Left renal pelvis (tissue), 4 donors: ENCODE measurements around the gene ACADS. TPM values are rescaled to one million over a fixed set of nuclear protein-coding genes. Genes with fewer than 3 reads are reported as not detected.

Experiments
- DNase-seq, 4 donors: peaks; one replicate each; pipeline ENCODE4 v3.0.0-alpha.2; 2013; ENCODE audit warnings: low read depth in 4 of 4, low spot score in 3 of 4
- polyA plus RNA-seq, 4 donors: library from polyadenylated mRNA; unstranded; fragments of 120-200 nt; gene quantifications; one replicate each; pipeline ENCODE4 v1.2.1, GENCODE V29; 2013; ENCODE audit not compliant: insufficient read length in 4 of 4

The ACADS gene, protein sequence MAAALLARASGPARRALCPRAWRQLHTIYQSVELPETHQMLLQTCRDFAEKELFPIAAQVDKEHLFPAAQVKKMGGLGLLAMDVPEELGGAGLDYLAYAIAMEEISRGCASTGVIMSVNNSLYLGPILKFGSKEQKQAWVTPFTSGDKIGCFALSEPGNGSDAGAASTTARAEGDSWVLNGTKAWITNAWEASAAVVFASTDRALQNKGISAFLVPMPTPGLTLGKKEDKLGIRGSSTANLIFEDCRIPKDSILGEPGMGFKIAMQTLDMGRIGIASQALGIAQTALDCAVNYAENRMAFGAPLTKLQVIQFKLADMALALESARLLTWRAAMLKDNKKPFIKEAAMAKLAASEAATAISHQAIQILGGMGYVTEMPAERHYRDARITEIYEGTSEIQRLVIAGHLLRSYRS
- polyA plus RNA-seq = 10 to 100 TPM in 3 of 4 donors, 1 to 10 TPM in 1; 7.1 to 25.5 (median 15.8) TPM

DNA sequence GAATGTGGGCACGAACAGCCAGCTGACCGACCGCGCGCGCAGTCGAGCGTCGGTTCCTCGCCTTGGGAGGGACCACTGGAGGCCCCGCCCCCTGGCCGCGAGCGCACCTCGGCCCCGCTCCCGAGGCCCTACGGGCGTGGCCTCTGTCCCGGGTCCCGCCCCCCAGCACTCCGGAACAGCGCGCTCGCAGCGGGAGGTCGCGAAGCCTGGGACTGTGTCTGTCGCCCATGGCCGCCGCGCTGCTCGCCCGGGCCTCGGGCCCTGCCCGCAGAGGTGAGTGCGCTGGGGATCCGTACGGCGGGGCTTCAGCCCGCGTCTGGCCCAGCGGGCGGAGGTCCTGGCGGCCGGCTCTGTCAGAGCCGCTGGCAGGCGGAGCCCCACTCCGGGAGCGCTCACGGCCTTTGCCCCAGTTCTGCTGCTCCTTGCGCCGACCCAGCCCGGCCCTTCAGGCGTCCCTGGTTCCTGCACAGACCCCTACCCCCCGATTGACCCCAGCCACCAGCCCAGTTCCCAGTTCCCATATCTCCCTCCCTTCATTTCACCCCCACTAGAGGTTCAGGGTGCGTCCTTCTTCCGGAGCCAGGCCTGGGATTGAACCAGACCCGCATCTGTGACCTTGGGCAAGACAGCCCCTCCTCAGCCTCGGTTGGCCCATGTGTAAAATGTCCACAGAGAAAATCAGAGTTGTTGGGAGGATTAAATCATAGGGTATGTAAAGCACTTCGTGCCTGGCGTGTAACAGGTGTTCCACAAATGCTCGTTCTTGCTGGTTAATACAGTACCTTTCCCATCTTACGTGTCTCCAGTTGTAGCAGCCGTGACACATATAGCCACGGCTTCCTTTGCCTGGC lies at the start of gene ACADS:
Gene ACADS, plus strand, starts transcription at position 168 of the 851 bp plus-strand sequence. Its CDS starts 60 bp downstream, at position 228.
- peak; percentile 63 to 75 (median 68) for DNase-seq

DNA sequence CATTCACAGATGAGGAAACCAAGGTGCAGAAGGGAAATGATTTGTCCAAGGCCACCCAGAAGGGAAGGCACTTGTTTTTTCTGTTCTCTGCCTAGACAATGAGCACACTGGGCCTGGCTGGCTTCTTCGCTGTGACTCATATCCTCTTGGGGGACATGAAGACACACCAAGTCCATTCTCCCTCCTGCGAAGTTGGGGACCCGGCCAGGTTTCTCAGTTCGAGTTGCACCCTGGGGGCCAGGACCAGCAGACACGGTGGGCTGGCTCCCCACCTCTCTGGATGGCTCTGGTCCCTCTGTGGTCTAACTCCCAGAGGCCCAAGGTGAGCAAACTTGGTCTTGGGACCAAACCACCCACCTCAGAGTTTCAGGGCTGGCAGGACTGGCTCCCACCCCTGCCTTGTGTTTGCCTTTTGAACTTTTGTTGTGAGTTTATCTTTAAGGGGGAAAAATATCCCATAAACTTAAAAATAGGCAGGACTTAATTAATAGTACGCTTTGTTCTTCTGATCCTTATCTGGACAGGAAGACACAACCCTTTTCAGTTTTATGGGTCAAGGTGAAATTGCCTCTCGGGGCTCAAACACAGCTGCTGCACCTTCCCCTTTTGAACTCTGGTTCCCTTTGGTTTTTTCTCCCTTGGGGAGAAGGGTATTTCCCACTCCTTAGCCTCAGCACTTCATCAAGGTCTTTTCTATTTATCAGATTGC lies 47.7 kb upstream of the ACADS start:
- DNase-seq = no peak

- DNase-seq = no peak
These were observed 47.1 kb upstream of the ACADS start for GRCh38 chr12:120678572-120678971.

GRCh38 chr12:120680165-120680738 lies 45.4 kb upstream of the ACADS start:
- DNase-seq = no peak

GRCh38 chr12:120684523-120684932 lies 41.1 kb upstream of the ACADS start:
- no peak for DNase-seq

DNA sequence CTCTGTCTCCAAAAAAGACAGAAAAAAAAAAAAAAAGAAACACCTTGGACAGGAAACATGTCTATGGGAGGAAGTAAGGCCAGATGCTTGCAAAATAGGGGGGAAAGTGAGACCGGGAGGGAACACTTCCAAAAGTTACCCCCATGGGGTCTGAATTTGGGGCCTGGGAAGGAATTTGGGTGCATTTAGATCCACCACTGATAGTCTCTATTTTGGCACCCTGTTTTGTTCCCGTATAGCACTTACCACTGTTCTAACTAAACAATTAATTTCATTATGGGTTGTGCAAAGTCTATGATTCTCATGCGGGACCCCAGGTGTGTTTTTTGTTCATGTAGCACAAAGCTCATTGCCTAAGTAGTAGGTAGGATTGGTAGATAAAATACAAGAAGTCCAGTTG lies 40.1 kb upstream of the ACADS start:
- no peak for DNase-seq

DNA sequence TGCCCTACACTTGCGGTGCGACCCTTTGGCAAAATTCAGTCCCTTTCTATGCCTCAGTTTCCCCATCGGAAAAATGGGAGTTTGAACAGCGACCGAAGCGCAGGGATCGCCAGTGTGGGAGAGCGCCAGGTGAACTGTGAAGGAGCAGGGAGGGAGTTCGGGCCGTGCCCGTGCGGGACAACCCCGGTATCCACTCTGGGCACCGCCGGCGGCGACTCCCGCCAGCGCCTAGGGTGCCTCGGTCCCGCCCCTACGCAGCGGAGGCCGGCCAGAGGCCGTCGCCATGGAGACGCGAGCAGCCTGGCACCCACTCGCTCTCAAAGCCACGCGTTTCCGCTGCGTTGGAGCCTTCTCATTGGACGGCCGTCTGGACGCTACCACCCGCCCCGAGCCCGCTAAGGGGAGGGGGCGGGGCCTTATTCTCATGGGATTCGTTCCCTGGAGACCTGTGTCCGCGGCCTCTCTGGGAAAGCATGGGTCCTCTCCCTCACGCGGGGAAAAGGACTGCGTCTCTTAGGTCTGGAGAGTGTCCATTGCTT lies 39.4 kb upstream of the ACADS start:
- DNase-seq = peak; percentile 92 to 96 (median 94)

DNA sequence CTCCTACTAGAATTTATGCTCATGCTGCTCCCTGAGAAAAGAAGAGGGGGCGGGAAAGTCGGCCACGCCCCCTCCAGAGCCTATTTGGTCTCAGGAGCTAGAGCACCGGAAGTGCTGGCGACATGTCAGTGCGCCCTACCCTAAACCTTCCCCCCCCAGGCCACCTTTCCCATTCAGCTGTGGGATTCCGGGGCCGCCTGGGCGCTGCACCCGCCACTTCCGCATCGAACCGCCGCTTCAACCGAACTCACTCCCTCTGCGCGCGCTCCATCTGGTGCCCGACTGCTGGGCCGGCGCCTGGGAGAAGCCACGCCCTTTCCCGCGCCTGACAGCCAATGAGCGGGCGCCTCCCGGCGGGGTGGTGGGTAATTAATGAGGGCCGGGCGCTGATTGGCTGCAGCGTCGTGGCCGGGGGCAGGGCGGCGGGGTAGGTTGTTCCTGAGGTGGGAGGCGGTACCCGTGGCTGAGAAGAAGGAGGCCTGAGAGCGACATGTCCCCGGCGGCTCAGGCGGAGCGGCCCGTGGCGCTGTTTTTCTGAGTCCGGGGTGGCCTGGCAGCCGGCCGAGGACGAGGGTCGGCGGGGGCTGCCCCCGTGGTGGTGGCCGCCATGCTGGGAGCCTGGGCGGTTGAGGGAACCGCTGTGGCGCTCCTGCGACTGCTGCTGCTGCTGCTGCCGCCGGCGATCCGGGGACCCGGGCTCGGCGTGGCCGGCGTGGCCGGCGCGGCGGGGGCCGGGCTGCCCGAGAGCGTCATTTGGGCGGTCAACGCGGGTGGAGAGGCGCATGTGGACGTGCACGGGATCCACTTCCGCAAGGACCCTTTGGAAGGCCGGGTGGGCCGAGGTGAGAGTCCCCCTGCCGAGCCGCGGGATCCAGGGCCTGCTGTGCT lies 38.7 kb upstream of the ACADS start, which contains the start of gene MLEC:
Gene MLEC, plus strand, starts transcription at position 460 of the 888 bp plus-strand sequence. Its CDS starts 148 bp downstream, at position 608.
- peak; percentile 90 to 93 (median 92) for DNase-seq

DNA sequence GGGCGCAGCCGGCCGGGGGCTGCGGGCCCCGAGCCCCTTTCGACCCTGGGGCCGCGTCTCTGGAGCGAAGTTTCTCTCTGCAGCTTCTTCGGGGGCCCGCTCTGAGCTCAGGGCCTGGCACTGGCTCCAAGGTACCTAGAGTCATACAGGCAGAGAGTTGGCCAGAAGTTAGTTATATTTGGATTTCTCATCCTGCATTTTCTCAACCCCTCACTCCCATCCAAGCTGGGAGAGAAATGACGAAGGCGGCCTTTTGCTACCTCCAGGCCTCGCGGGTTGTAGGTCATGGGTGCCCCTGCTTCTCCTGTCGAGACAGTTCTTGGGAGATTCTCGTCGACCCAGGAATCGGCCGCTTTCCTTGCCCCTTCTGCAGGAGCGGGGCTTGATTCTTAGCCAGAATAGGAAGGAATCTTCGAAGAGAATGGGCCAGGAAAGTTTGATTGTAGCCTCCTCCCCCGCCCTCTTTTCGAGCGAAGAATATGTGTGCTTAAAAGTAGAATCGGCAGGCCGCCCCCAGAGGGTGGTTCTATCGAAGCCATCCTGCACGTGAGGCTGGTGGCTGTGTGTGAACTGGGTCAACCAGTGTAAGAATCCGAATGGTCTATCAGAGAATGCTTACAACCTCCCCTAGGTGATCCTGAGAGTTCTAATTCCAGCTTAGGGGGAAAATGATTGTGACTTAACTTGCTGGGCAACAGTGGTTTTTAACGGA lies 37.9 kb upstream of the ACADS start:
- DNase-seq = no peak

- DNase-seq = no peak
These were observed 37.0 kb upstream of the ACADS start for GRCh38 chr12:120688527-120689071.

DNA sequence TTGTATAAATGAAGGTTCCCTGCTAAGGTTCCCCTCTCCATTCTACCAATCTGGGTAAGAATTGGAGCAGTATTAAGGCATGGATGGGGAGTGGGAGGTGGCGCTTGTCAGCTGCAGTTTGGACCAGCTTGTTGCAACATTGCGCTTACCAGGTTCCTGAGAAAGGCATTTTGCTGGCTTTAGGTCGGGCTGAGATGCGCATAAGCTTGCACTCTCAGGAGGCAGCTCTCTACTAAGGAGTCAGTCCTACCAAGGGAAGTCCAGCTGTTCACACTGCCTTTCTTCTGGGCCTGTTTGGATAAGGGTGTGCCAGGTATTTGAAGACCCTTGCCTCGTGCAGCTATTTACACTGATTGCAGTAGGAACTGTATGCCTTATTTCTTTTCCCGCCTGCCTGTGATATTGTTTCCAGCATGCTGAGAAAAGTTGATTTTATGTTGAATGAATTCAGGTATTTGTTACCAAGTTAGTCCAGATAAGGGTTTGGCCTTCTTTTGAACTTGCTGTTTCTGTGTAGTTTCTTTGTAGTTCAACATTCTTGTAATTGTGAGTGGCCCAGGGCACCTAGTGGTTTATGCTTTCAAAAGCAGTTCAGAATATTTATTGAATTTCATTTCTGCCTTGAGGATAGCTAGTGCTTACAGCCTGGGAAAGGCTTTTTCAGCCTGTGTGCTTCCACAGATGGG lies 36.1 kb upstream of the ACADS start:
- DNase-seq = no peak

GRCh38 chr12:120690083-120690450 lies 35.6 kb upstream of the ACADS start:
- DNase-seq = no peak

- DNase-seq = no peak
These were observed 34.6 kb upstream of the ACADS start for GRCh38 chr12:120690978-120691377.

DNA sequence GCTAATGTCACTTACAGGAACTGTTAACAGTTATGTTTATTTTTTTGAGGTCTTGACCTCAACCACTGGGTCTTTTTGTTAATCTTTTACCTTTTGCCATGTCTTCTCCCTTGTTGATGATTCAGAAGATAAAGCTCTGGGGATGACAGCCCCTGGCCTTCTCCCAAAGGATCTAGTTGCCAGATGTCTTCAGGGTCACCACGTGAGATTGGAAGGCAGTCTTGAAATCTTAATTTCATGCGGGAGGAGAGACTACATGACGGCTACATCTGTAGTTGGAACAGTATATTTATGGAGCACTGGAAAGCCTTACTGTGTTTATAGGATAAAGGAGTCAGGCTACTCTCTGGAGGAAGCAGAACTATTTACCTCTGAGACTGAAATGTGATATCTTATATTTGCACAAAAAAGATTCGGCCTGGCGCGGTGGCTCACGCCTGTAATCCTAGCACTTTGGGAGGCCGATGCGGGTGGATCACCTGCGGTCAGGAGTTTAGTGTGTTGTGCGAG lies 33.0 kb upstream of the ACADS start:
- no peak for DNase-seq

DNA sequence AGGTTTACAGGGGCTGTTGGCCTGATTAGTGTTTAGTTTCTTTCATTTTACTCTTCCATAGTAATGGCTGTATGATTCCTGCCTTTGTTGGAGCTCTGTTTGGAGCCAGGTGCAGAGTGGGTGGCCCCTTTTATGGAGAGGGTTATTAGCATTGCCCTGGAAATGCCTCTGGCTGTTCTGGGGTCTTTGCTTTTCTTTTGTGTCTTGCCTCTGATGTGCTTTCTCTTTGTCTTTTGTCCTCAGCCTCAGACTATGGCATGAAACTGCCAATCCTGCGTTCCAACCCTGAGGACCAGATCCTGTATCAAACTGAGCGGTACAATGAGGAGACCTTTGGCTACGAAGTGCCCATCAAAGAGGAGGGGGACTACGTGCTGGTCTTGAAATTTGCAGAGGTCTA lies 31.8 kb upstream of the ACADS start:
- no peak for DNase-seq

DNA sequence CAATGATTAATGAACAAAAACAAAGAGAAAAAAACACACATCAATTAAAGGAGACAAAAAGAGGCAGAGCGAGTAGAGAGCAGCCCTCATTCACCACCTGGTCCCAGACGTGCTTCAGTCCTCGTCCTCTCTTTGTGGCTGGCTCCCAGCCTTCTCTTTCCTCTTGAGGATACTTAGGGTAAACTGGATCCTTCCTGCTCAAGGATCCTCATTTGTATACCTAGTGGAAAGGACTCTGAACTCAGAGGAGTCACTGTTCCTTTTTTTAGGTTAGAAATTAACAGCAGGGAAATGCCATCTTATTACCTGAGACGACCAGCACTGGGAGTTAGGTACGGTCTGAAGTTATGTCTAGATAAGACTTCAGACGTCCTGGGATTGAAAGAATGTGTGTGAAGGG lies 29.0 kb upstream of the ACADS start:
- no peak for DNase-seq

DNA sequence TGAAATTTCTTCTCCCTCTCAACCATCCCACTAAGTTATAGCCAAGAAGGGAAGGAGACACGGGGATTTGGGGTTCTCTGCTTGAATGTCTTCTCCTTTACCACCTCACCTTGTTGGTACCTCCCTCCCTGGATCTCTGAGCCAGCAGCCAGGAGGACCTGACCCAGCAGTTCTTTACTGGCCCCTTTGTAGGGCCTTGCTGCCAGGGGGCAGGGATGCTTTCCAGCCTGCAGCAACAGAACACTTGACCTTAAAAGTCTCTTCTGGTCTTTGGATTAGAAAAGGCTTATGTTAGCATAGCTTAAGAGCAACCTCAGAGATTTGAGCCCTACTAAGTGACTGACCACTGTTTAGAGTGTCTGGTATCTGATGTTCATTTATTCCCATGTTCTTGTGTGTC lies 28.3 kb upstream of the ACADS start:
- no peak for DNase-seq

- no peak for DNase-seq
These were observed 27.0 kb upstream of the ACADS start for GRCh38 chr12:120698665-120699064.
